K562 (cell line): Measurements from ENCODE around the gene C10orf71.

Source experiments
- CEBPB ChIP-seq: fragments of 450-650 bp; IDR thresholded peaks from 2 replicates; pipeline ENCODE4 v1.6.1; 2016; ENCODE audit warnings: missing genetic modification characterization, missing compliant biosample characterization
- CTCF ChIP-seq, 3 experiments: IDR thresholded peaks in 2 of 3; conservative IDR thresholded peaks in 1 of 3; 2 replicates each; pipeline ENCODE4 v1.5.1; 2011 to 2012; ENCODE audit warnings: low read length in 3 of 3, mild to moderate bottlenecking in 3 of 3, control low read depth in 2 of 3, improper control_type of control experiment in 1 of 3, inconsistent platforms in 1 of 3, low read depth in 1 of 3, mixed read lengths in 1 of 3, moderate library complexity in 1 of 3; ENCODE audit not compliant: insufficient read depth in 2 of 3
- FOXM1 ChIP-seq, 2 experiments: fragments of 450-650 bp in 1 of 2; sonication (generic) in 1 of 2; formaldehyde crosslinking in 1 of 2; IDR thresholded peaks; 2 replicates each; pipeline versions ENCODE4 v1.6.1 to v1.9.0; 2017 to 2022; ENCODE audit warnings: low read depth in 2 of 2, mild to moderate bottlenecking in 2 of 2, missing genetic modification reagents in 1 of 2, moderate library complexity in 1 of 2
- HDAC3 ChIP-seq: fragments of 450-650 bp; IDR thresholded peaks from 2 replicates; pipeline ENCODE4 v1.6.1; 2018; ENCODE audit warnings: borderline replicate concordance, mild to moderate bottlenecking, moderate library complexity; ENCODE audit not compliant: partially characterized antibody
- JUND ChIP-seq, 2 experiments: IDR thresholded peaks; 2 replicates in 1 of 2; 3 replicates in 1 of 2; pipeline ENCODE4 v1.6.1; 2011; ENCODE audit warnings: borderline replicate concordance in 2 of 2, low read depth in 2 of 2, low read length in 2 of 2, improper control_type of control experiment in 1 of 2, missing biosample characterization in 1 of 2, missing genetic modification characterization in 1 of 2, missing genetic modification reagents in 1 of 2
- LARP7 ChIP-seq: fragments of 450-650 bp; IDR thresholded peaks from 2 replicates; pipeline ENCODE4 v1.6.1; 2016
- MTA3 ChIP-seq: fragments of 450-650 bp; formaldehyde crosslinking; IDR thresholded peaks from 2 replicates; pipeline ENCODE4 v1.6.1; 2017; ENCODE audit warnings: mild to moderate bottlenecking, borderline replicate concordance
- NCOR1 ChIP-seq: fragments of 450-650 bp; IDR thresholded peaks from 2 replicates; pipeline ENCODE4 v1.6.1; 2016; ENCODE audit warnings: mild to moderate bottlenecking, moderate library complexity
- SP1 ChIP-seq: sonication (generic); formaldehyde crosslinking; IDR thresholded peaks from 2 replicates; pipeline ENCODE4 v1.8.1; 2022; ENCODE audit warnings: mild to moderate bottlenecking, missing genetic modification reagents
- SREBF2 ChIP-seq: sonication (generic); formaldehyde crosslinking; IDR thresholded peaks from 2 replicates; pipeline ENCODE4 v1.4.0; 2020; ENCODE audit warnings: mild to moderate bottlenecking, missing genetic modification reagents
- STAT5B ChIP-seq: fragments of 250-450 bp; sonication (Bioruptor Pico); IDR thresholded peaks from 2 replicates; pipeline ENCODE4 v1.8.0; 2021; ENCODE audit warnings: mild to moderate bottlenecking, inconsistent platforms
- TEAD4 ChIP-seq, 2 experiments: sonication (generic) in 1 of 2; formaldehyde crosslinking in 1 of 2; IDR thresholded peaks; 2 replicates each; pipeline versions ENCODE4 v1.6.1 to v1.8.0; 2012 to 2022; ENCODE audit warnings: borderline replicate concordance in 1 of 2, inconsistent platforms in 1 of 2, low read length in 1 of 2, mild to moderate bottlenecking in 1 of 2, missing genetic modification reagents in 1 of 2

DNA sequence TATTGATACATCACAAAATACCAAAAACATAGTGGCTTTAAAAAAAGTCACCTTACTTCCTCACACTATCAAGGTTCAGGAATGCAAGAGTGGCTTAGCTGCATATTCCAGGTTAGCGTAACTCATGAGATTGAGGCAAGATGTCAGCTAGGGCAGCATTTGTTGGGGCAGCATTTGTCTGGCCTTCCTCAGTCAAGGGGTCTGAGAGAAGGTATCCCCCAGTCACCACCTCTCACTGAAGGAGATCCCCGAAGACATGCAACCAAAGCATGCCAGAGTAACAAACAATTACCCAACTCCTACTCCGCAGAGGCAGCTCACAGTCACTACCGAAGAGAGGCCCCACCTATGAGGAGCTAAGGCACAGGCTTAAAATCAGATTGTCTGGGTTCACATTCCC lies 48.4 kb downstream of the C10orf71 start:
- TF ChIP-seq CEBPB (tag) = no peak
- no peak for TF ChIP-seq LARP7
- TF ChIP-seq HDAC3 = no peak
- TF ChIP-seq SREBF2 (CRISPR knock-in tag) = no peak
- TF ChIP-seq STAT5B (CRISPR knock-in tag) = no peak
- TF ChIP-seq TEAD4 (IDR thresholded peaks at IDR 0.05; ENCODE audit: low read length) = no peak
- TF ChIP-seq TEAD4 (CRISPR knock-in tag; IDR thresholded peaks at IDR 0.05; ENCODE audit: borderline replicate concordance) = no peak
- TF ChIP-seq SP1 (CRISPR knock-in tag) = no peak
- TF ChIP-seq MTA3 = no peak
- no peak for TF ChIP-seq JUND (IDR thresholded peaks at IDR 0.05; ENCODE audit: borderline replicate concordance, low read depth, low read length)
- TF ChIP-seq JUND (tag; IDR thresholded peaks at IDR 0.05; ENCODE audit: borderline replicate concordance, low read depth, low read length) = no peak
- no peak for TF ChIP-seq CTCF (IDR thresholded peaks at IDR 0.05 in 2 of 3, conservative IDR thresholded peaks at IDR 0.05 in 1 of 3; ENCODE audit: insufficient read depth in 2 of 3, low read depth in 1 of 3, low read length in 3 of 3)
- no peak for TF ChIP-seq NCOR1
- no peak for TF ChIP-seq FOXM1 (IDR thresholded peaks at IDR 0.05; ENCODE audit: low read depth)
- no peak for TF ChIP-seq FOXM1 (CRISPR knock-in tag; IDR thresholded peaks at IDR 0.05; ENCODE audit: low read depth)
